Fibroblast of the aortic adventitia (primary cell): ENCODE results near the gene SPOP. TPM values are rescaled to one million over a fixed set of nuclear protein-coding genes. Genes with fewer than 3 reads are reported as not detected.

ENCODE experiments used
- DNase-seq: peaks from one replicate; pipeline ENCODE4 v3.0.0-alpha.2; 2010; ENCODE audit warnings: low read depth
- H3K4me3 ChIP-seq: 2 replicates; pipeline ENCODE4 v1.5.1; 2011; ENCODE audit warnings: low read depth, mild to moderate bottlenecking, control low read depth, low read length, moderate library complexity
- total RNA-seq: library from RNA; depleted of rRNA; stranded (reverse); fragments of >200 nt; gene quantifications from 2 replicates; pipeline ENCODE4 v1.2.3, GENCODE V29; 2012; ENCODE audit warnings: low replicate concordance
- TF ChIP-seq, protein P1 (sequence below): IDR thresholded peaks from 2 replicates; pipeline ENCODE4 v1.5.1; 2011; ENCODE audit warnings: mild to moderate bottlenecking, low read length, control low read depth, inconsistent platforms; ENCODE audit not compliant: insufficient read depth

Gene SPOP
- total RNA-seq, 1 donor = 46.1 TPM

DNA sequence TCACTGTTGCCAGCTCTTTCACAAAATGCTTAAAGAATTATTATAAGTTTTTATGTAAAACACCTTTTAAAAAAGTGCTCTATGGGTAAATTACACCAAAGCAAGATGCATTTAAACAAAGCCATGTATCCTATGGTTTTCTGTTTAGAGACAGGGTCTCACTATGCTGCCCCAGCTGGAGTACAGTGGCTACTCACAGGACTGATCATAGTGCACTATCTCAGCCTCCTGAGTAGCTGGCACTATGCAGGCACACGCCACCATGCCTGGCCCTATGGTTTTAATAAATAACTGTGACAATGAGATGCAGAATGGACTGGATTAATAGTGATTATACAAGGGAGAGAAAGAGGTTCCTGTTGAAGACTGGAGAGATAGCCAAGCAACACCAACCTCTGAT lies 40.2 kb downstream of the SPOP start:
- no peak for DNase-seq
- no peak overlapping the region for H3K4me3 ChIP-seq
- TF ChIP-seq, protein P1, sequence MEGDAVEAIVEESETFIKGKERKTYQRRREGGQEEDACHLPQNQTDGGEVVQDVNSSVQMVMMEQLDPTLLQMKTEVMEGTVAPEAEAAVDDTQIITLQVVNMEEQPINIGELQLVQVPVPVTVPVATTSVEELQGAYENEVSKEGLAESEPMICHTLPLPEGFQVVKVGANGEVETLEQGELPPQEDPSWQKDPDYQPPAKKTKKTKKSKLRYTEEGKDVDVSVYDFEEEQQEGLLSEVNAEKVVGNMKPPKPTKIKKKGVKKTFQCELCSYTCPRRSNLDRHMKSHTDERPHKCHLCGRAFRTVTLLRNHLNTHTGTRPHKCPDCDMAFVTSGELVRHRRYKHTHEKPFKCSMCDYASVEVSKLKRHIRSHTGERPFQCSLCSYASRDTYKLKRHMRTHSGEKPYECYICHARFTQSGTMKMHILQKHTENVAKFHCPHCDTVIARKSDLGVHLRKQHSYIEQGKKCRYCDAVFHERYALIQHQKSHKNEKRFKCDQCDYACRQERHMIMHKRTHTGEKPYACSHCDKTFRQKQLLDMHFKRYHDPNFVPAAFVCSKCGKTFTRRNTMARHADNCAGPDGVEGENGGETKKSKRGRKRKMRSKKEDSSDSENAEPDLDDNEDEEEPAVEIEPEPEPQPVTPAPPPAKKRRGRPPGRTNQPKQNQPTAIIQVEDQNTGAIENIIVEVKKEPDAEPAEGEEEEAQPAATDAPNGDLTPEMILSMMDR = no peak

DNA sequence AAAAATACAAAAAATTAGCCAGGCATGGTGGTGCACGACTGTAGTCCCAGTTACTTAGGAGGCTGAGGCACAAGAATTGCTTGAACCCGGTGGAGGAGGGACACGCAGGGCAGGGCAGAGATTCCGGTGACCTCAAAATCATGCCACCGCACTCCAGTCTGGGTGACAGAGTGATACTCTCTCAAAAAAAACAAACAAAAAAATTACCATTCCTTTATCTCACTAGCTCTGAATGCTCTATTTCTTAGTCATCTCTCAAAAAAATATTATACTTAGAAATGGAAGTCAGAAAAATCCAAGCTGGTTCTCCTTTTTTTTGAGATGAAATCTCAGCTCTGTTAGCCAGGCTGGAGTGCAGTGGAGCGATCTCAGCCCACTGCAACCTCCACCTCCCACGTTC lies 40.8 kb downstream of the SPOP start:
- no peak overlapping the region for H3K4me3 ChIP-seq
- peak; percentile 49 for DNase-seq
- TF ChIP-seq, protein P1 = no peak

DNA sequence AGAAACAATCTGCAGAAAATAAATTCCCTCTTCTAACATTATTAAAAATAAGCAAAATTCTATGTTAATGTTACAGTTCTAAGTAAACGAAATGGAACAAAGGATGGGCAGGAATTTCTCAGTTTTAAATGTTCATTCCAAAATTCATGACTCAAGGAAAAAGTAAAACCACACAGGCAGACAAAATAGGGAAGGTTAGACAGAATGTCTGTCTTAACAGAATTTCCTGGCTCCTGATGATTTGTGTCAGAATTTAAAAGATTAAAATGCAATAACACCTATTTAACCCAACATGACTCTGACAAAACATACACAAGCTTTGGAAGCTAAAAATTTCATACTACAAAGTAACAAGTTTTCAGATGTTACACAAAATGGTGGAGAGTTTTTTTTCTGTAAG lies 42.8 kb downstream of the SPOP start:
- peak; percentile 39 for DNase-seq
- TF ChIP-seq, protein P1 = no peak
- no peak overlapping the region for H3K4me3 ChIP-seq

DNA sequence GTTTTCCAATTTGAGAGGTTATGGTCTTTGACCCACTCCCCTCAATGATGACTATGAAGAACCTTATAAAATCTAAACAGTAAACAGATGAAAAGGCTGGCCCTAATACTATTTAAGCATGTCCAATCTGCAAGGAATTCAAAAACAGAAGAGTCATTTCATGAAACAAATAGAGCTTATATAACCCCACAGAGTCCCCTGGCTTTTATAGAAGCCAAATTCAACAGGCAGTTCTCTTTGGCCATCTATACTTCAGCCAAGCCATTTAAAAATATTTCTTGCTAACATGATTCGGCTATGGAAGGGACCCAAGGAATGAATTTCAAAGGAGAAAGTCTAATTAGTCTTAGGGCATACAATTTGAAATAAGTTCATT lies 43.4 kb downstream of the SPOP start:
- DNase-seq = peak; percentile 54
- TF ChIP-seq, protein P1 = no peak
- no peak overlapping the region for H3K4me3 ChIP-seq

DNA sequence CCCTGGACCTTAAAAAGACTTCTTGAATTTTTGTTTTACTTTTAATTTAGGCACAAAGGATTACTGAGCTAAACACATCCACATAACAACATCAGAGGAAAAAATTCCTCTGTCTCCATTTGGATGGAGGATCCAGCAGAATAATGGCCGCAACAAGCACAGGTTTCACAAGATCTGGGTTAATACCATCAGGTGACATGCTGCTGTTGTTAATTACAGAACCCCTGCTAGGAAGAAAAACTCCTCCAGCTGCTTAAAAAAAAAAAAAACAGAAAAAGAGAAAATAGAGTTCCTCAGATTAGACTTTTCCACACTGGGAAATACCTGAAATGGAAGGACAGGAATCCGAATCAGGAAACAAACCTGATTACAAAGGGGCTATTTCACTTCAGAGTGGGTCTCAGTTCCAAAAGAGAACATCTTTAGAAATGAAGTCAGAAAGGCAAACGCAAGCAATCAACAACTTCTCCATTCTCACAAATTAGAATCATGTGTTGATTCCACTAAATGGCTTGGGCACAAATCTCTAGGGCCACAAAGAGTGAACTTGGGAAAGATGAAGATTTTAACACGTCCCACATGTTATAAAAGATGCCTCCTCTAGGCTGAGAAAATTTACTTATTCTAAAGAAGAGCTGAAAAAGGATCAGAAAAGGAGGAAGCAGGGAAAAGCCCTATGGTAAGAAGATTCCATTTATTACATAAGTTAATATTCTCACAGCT lies 44.0 kb downstream of the SPOP start:
- H3K4me3 ChIP-seq = no peak overlapping the region
- DNase-seq = no peak
- TF ChIP-seq, protein P1 = no peak

DNA sequence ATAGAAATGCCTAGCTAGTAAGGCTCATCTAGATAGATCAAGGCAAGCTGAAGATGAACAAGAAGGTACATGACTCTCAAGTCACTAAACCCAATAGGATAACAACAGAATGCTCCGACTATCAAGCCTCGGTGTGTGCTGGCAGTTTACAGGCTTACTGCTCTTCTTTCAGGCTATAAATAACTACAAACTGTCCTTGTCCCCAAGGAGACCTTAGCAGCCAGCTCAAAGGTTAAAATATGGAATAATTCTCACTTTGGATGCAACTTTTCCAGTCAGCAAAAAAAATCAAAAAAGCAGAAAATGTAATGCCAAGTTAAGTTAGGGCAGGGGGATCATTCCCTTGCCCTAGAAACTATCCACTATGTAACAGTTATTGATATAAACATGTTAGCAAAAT lies 44.6 kb downstream of the SPOP start:
- TF ChIP-seq, protein P1 = no peak
- no peak overlapping the region for H3K4me3 ChIP-seq
- DNase-seq = no peak

DNA sequence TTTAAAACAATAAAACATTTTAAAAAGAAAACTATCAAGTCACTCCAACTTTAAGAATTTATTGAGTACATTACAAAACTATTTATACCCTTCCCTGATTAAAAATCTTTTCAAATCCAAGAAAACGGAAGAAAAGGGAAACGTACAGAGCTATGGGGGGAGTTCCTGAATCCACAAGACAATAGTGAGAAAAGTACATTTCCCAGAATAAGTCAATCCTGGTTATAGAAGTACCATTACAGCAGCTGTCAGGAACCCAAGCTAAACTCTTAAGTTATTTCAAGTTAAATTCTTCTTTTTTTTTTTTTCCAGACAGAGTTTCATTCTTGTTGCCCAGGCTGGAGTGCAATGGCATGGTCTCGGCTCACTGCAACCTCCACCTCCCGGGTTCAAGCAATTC lies 45.7 kb downstream of the SPOP start:
- no peak overlapping the region for H3K4me3 ChIP-seq
- TF ChIP-seq, protein P1 = no peak
- DNase-seq = no peak
